SKM-1 (cell line): ENCODE measurements around the gene ZNF136.

ENCODE experiments used
- DNase-seq: peaks from one replicate; lab custom pipeline; 2025; ENCODE audit not compliant: unreplicated experiment; lab: John Stamatoyannopoulos, UW

ZNF136 gene

GRCh38 chr19:12162882-12163806 is at the start of gene ZNF136:
TSS of gene ZNF136 (plus strand) at chr19:12163096. CDS start at chr19:12163204, 108 bp downstream.
- peak; percentile 84 for DNase-seq

DNA sequence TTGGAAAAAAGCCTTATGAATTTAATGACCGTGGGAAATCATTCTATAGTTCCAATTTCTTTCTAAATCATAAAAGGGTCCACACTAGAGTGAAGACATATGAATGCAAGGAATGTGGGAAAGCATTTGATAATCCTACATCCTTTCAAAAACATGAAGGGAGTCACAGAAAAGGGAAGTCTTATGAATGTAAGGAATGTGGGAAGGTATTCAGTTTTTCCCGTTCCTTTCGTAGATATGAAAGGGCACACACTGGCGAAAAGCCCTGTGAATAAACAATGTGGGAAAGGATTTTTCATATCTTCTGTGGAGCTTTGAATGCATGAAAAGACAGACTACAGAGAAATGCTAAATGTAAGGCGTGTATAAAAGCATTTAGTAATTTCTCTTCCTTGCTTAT is 49.8 kb upstream of the ZNF136 start:
- no peak for DNase-seq

DNA sequence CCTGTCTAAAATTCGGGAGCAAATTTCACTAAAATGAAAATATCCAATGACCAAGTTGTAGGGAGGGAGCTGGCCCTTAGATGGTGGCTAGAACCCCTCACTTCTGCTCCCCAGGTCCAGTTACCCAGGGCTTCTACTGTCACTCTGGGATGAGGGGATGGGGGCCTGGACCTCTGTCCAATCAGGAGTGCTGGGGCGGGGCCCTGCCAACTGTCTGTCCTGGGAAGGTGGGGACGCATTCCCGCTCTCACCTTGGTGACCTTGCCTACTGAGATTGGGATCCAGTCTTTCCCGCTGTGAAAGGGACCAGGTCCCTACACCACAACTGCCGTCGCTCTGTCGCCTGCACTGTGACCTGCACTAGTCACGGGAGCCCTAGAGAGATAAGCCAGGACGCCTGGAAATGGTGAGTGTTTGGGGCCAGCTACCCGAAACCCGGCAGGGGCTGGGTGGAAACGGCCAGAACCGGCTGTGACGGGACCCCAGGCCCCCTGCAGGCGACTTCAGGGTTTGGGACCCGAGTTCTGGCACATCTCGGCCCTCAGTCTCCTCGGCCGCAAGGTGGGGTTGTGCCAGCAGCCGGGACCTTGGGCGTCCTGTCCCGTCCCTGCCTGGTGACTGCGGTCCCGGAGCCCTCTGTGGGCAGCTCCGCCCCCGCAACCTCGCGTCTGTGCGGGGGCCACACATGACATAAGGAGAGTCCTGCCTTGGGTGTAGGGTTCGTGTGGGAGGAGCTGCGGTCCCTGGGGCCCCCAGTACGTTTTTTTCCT is 45.5 kb upstream of the ZNF136 start:
- DNase-seq, result no peak

- DNase-seq, result peak; percentile 14
Measured at GRCh38 chr19:12126707-12127106, 36.2 kb upstream of the ZNF136 start.

- no peak for DNase-seq
Measured at GRCh38 chr19:12133069-12133468, 29.8 kb upstream of the ZNF136 start.

DNA sequence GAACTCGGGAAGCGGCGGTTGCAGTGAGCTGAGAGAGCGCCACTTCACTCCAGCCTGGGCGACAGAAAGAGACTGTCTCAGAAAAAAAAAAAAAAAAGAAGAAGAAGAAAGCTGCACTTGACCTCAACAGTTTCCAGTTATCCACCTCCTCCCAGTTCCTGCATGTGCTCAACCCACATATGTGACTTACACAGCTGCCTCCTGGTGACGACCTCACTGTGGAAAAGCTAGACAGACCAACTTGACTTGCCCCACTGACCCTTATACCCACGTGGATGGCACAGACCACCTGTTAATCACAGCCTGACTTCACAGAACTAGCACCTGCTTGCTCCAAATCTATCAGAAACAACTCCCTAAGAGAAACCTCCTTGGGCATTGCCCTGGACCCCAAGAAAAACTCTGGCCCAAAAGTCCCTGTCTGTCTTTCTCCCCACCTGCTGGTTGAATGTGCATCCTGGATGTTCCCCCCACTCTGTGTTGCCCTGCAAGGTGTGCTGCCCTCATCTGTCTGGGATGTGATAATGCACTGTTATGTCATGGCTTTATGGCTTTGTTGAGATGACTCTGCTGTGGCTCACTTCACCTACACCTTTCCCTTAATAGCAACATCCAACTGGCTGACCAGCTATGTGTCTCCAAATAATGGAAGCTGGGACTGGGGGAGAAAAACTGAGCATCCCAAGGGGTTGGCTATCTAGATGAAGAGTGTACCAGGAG is 25.5 kb upstream of the ZNF136 start:
- no peak for DNase-seq

GRCh38 chr19:12139269-12139668 is 23.6 kb upstream of the ZNF136 start:
- no peak for DNase-seq

DNA sequence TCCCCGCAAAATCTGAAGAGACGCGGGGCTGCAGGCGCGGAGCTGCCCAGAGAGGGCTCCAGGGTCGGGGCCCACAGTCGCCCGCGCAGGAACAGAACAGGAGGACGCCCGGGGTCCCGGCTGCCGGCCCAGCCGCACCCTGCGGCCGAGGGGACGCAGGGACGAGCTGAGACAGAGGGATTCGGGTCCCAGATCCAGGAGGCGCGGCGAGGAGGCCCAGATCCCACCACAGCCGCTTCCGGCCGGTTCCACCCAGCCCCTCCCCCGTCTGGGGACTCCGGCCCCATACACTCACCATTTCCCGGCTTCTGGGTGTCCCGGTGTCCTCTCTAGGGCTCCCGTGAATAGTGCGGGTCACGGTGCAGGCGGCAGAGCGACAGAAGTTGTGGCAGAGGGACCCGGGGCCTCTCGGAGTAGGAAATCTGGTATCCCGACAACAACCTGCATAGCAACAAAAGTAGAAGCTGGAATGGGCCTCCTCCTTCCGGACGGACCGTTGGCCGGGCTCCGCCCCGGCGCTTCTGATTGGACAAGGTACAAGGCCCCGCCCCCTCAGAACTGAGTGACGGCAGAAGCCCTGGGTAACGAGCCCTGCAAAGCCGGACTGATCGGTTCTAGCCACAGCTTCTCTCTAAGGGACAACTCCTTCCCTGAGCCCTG is 22.9 kb upstream of the ZNF136 start, which contains the start of gene ZNF20:
ZNF20 (minus strand) TSS at position 466 of the 660 bp plus-strand sequence; CDS start at position 298, 168 bp downstream.
- peak; percentile 91 for DNase-seq

DNA sequence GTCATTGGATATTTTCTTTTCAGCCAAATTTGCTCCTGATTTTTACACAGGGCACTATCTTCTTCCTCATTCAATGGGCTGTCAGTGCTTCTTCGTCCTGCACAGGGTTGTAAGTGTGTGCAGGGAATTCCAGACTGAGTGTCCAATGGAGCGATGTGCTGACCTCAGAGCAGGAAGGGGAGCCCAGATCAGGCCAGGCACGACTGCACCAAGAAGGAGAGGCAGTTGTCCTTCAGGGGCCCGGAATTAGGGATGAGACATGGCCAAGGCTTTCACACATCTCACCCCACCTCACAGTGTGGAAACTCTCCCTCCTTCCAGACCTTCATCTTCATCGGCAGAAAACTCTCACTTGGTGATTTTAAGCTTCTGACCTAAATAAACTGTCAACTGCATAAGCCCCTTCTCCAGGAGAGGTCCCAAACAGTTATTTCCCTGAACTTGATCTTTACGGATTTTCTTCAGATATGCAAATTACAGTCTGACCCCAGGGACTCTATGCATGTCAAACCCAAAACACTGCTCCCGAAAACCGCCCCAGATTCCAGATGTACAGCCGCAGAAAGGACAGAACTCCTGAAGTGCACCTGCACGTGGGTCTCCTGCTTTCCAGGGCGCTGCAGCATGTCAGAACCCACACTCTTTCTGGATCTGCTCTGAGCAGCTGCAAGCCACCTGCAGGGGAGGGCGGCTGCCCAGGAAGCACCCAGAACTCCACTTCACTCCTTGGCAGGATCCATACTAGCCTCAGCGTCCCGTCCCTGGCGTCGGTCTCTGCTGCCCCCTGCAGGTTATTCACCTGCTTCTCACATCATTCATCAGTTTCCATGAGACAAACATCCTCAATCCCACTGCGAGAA is 22.1 kb upstream of the ZNF136 start:
- peak; percentile 86 for DNase-seq

- DNase-seq, result no peak
Measured at GRCh38 chr19:12141405-12141736, 21.5 kb upstream of the ZNF136 start.

GRCh38 chr19:12145348-12145747 is 17.5 kb upstream of the ZNF136 start:
- no peak for DNase-seq

DNA sequence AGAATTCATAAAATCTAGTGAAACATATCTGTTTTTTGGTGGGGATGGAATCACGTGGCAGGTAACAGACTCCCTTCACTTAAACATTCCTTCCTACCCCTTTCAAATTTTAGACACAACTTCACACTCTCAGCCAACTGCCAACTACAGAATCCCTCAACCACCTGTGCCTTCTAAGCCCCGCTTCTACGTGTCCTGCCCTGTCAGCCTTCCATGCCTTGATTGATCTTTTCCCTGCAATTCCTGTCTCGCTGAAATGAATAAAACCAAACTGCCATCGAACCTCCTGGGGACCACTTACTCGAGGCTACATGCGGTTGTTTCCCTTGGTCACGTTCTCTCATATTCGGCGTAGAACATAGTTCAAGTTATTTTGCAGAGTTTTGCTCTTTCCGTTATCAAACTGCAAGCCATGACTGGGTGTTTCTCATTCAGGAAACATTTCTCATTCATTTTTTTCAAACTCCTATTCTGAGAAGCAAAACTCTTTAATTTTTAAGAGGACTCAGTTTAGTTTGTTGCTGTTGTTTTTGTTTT is 7.5 kb upstream of the ZNF136 start:
- DNase-seq, result no peak

GRCh38 chr19:12156223-12157058 is 6.5 kb upstream of the ZNF136 start, which contains the start of gene ZNF625:
TSS of gene ZNF625 (minus strand) at chr19:12156734. CDS start at chr19:12156558, 176 bp downstream.
- DNase-seq, result peak; percentile 47

DNA sequence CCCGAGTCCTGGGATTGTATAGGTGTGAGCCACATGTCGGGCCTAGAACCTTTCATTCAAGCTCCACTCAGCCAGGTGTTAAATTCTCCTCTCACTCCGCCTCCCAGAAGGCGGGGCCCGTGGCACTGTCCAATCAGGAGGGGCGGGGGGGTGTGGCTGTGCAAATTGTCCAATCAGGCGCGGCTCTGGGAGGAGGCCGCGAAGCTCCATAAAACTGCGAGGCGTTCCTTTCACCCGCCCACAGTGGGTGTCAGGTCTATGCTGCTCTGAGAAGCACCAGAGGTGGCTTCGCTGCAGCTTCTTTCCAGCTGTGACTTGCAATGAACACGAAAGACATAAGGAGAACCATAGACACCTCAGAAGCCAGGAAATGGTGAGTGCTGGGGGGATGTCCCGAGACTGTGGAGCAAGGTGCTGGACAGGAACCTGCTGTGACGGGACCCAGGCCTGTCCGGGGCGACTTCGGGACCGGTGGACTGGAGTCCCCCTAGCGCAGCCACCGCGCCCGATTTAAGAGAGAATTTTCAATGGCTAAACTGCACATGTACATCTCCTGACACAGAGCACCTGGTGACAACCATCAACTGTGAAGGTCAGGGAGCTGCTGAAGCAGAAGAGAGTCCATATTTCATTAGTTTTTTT is 3.0 kb upstream of the ZNF136 start:
- no peak for DNase-seq

GRCh38 chr19:12162513-12162881 is 399 bp upstream of the ZNF136 start:
- no peak for DNase-seq

- no peak for DNase-seq
Measured at GRCh38 chr19:12163826-12164225, 930 bp downstream of the ZNF136 start.

DNA sequence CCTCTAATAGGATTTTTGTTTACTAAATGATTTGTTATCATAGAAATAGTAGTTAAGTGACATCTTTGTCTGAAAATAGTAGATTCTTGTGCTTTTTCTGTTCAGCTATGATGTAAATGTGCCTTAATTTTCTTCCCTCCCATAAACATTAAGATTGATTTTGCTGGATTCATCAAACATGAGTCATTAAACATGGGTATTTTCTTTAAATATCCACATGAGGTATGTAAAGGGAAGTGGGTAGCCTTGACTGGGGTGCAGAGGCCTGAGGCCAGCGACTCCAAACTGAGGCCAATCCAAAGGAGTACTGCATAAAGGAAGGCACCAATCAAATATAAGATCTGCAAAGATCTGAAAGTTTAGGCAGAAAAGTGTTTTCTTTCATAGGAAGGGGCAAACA is 3.7 kb downstream of the ZNF136 start:
- DNase-seq, result no peak

DNA sequence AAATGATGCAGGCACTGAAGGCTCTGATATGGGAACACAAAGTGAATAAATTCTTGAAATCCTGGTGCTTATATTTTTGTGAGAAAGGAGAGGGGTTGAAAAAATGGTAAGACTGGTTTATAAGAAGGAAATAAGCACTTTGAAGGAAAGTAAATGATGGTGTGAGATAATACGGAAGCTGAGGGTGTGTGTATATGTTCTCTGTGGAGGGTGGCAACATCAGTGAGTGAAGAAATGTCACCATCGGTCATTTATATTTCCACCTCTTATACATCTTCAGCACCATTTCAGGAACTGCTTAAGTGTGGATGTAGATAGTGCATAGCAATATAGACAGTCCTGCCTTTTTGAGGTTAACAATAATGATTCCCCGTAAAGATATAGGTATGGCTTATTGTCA is 17.5 kb downstream of the ZNF136 start:
- DNase-seq, result no peak
